Vagina (tissue), 2 donors: Measurements from ENCODE around the gene PRKAR1B. TPM values are rescaled to one million over a fixed set of nuclear protein-coding genes. Genes with fewer than 3 reads are reported as not detected.

Source experiments
- DNase-seq, 2 donors: peaks; one replicate each; pipeline ENCODE4 v3.0.0-alpha.2; 2017; ENCODE audit errors: extremely low spot score in 2 of 2
- H3K27ac ChIP-seq: fragments of 200-600 bp; sonication (generic); one replicate; pipeline ENCODE4 v1.5.1; 2019
- H3K27me3 ChIP-seq: fragments of 200-600 bp; sonication (generic); one replicate; pipeline ENCODE4 v1.5.1; 2019
- H3K36me3 ChIP-seq, 2 donors: fragments of 200-600 bp; sonication (generic); one replicate each; pipeline ENCODE4 v1.5.1; 2017 to 2019
- H3K4me1 ChIP-seq: fragments of 200-600 bp; sonication (generic); one replicate; pipeline ENCODE4 v1.5.1; 2019
- H3K4me3 ChIP-seq, 2 donors: fragments of 200-600 bp; sonication (generic); 1 replicate in 1 of 2; 2 replicates in 1 of 2; pipeline ENCODE4 v1.5.1; 2016 to 2019
- H3K9me3 ChIP-seq: fragments of 200-600 bp; sonication (generic); one replicate; pipeline ENCODE4 v1.5.1; 2019
- CTCF ChIP-seq, 3 experiments: fragments of 450-650 bp in 2 of 3; fragments of 200-600 bp in 1 of 3; sonication (generic) in 1 of 3; IDR thresholded peaks; one replicate each; pipeline ENCODE4 v1.5.1; 2017 to 2019; ENCODE audit warnings: antibody characterized with exemption in 3 of 3, mild to moderate bottlenecking in 2 of 3, moderate library complexity in 2 of 3
- POLR2A ChIP-seq, 2 donors: fragments of 450-650 bp; IDR thresholded peaks; one replicate each; pipeline ENCODE4 v1.6.1; 2017; ENCODE audit warnings: antibody characterized with exemption in 2 of 2, mild to moderate bottlenecking in 2 of 2, moderate library complexity in 2 of 2
- POLR2AphosphoS5 ChIP-seq, 2 donors: sonication (generic); formaldehyde crosslinking; IDR thresholded peaks; one replicate each; pipeline ENCODE4 v1.9.0; 2017; ENCODE audit warnings: antibody characterized with exemption in 2 of 2, mild to moderate bottlenecking in 2 of 2, low read depth in 1 of 2; ENCODE audit not compliant: insufficient read depth in 1 of 2
- intact Hi-C: fragments of 100-400 bp; cut with DNase I; formaldehyde crosslinking; loops from one replicate; pipeline ENCODE4 v1.15.1; 2023
- total RNA-seq: library from RNA; depleted of rRNA; stranded (reverse); fragments of >200 nt; gene quantifications from one replicate; pipeline ENCODE4 v1.2.3, GENCODE V29; 2016

Gene PRKAR1B
- total RNA-seq, 1 donor from 2014 or later: 31.4 TPM

GRCh38 chr7:523347-524336 is 203.4 kb downstream of the PRKAR1B start:
- Histone ChIP-seq H3K4me3 (no peak overlapping the region), H3K27ac (no peak overlapping the region), H3K36me3 (no peaks in the 10 kb centered on the region), H3K9me3 (no peaks in the 10 kb centered on the region), H3K27me3 (peaks cover 7% of the 10 kb centered on the region), H3K4me1 (peaks cover 32% of the 10 kb centered on the region)
- TF ChIP-seq POLR2A (IDR thresholded peaks at IDR 0.05) (no peak), POLR2AphosphoS5 (IDR thresholded peaks at IDR 0.05; ENCODE audit: insufficient read depth in 1 of 2, low read depth in 1 of 2) (no peak), CTCF (IDR thresholded peaks at IDR 0.05) (no peak)
- intact Hi-C loops: no loop called here
- no peak for DNase-seq

- DNase-seq: no peak
- H3K9me3 ChIP-seq: no peaks in the 10 kb centered on the region
- H3K4me1 ChIP-seq: peaks cover 39% of the 10 kb centered on the region
- peak overlapping the region in 1 of 2 donors; percentile 43 for H3K4me3 ChIP-seq
- peaks cover 7% of the 10 kb centered on the region for H3K27me3 ChIP-seq
- H3K27ac ChIP-seq: no peak overlapping the region
- TF ChIP-seq POLR2A (IDR thresholded peaks at IDR 0.05) (no peak), CTCF (IDR thresholded peaks at IDR 0.05) (no peak), POLR2AphosphoS5 (IDR thresholded peaks at IDR 0.05; ENCODE audit: insufficient read depth in 1 of 2, low read depth in 1 of 2) (no peak)
- H3K36me3 ChIP-seq: no peaks in the 10 kb centered on the region
- intact Hi-C loops: no loop called here
These were observed 204.1 kb downstream of the PRKAR1B start for GRCh38 chr7:522951-523314.

- DNase-seq: no peak
- Histone ChIP-seq H3K36me3 (no peaks in the 10 kb centered on the region), H3K27ac (no peak overlapping the region), H3K27me3 (peaks cover 7% of the 10 kb centered on the region), H3K4me1 (peaks cover 41% of the 10 kb centered on the region), H3K4me3 (peak overlapping the region; percentile 43 to 52), H3K9me3 (no peaks in the 10 kb centered on the region)
- intact Hi-C loops: no loop called here
- TF ChIP-seq POLR2A (IDR thresholded peaks at IDR 0.05) (no peak), POLR2AphosphoS5 (IDR thresholded peaks at IDR 0.05; ENCODE audit: insufficient read depth in 1 of 2, low read depth in 1 of 2) (no peak), CTCF (IDR thresholded peaks at IDR 0.05) (no peak)
These were observed 204.8 kb downstream of the PRKAR1B start for GRCh38 chr7:522071-522950.

- intact Hi-C loops: no loop called here
- peaks cover 44% of the 10 kb centered on the region for H3K4me1 ChIP-seq
- H3K9me3 ChIP-seq: no peaks in the 10 kb centered on the region
- peaks cover 7% of the 10 kb centered on the region for H3K27me3 ChIP-seq
- no peak overlapping the region for H3K27ac ChIP-seq
- DNase-seq: no peak
- TF ChIP-seq CTCF (IDR thresholded peaks at IDR 0.05): no peak
- no peak for TF ChIP-seq POLR2AphosphoS5 (IDR thresholded peaks at IDR 0.05; ENCODE audit: insufficient read depth in 1 of 2, low read depth in 1 of 2)
- TF ChIP-seq POLR2A (IDR thresholded peaks at IDR 0.05): no peak
- H3K36me3 ChIP-seq: no peaks in the 10 kb centered on the region
- H3K4me3 ChIP-seq: peak overlapping the region; percentile 43 to 52
These were observed 205.6 kb downstream of the PRKAR1B start for GRCh38 chr7:521221-522070.
